Mesendoderm (in vitro differentiated cells): Measurements from ENCODE around the gene MMP23B.

ENCODE experiments used
- DNase-seq: peaks from one replicate; pipeline ENCODE4 v3.0.0; 2013
- H2AK5ac ChIP-seq: 2 replicates; pipeline ENCODE4 v1.6.1; 2013; ENCODE audit warnings: low read length, inconsistent platforms
- H2BK120ac ChIP-seq: 2 replicates; pipeline ENCODE4 v1.6.1; 2013; ENCODE audit warnings: low read depth, mild to moderate bottlenecking, low read length, moderate library complexity, mixed read lengths
- H2BK15ac ChIP-seq: replicated peaks from 2 replicates; pipeline ENCODE4 v1.6.1; 2013; ENCODE audit warnings: low read depth, mild to moderate bottlenecking, moderate library complexity
- H2BK5ac ChIP-seq: 2 replicates; pipeline ENCODE4 v1.6.1; 2013; ENCODE audit warnings: low read length, inconsistent platforms
- H3K18ac ChIP-seq: 2 replicates; pipeline ENCODE4 v1.6.1; 2013; ENCODE audit warnings: mild to moderate bottlenecking, low read length, mixed read lengths
- H3K23ac ChIP-seq: one replicate; pipeline ENCODE4 v1.6.1; 2013; ENCODE audit warnings: low read length
- H3K27ac ChIP-seq: 2 replicates; pipeline ENCODE4 v1.5.1; 2013; ENCODE audit warnings: low read depth, mild to moderate bottlenecking, inconsistent platforms, low read length, moderate library complexity
- H3K27me3 ChIP-seq: 2 replicates; pipeline ENCODE4 v1.6.1; 2013; ENCODE audit warnings: low read length, control low read depth, mild to moderate bottlenecking, inconsistent platforms; ENCODE audit not compliant: insufficient read depth, poor library complexity
- H3K36me3 ChIP-seq: 2 replicates; pipeline ENCODE4 v1.6.1; 2013; ENCODE audit warnings: low read length, inconsistent platforms; ENCODE audit not compliant: control insufficient read depth, insufficient read depth
- H3K4ac ChIP-seq: one replicate; pipeline ENCODE4 v1.6.1; 2013; ENCODE audit warnings: low read depth, mild to moderate bottlenecking, low read length, moderate library complexity
- H3K4me1 ChIP-seq: 2 replicates; pipeline ENCODE4 v1.6.1; 2013; ENCODE audit warnings: low read depth, low read length, inconsistent platforms; ENCODE audit not compliant: control insufficient read depth
- H3K4me2 ChIP-seq: 2 replicates; pipeline ENCODE4 v1.6.1; 2013; ENCODE audit warnings: low read length
- H3K4me3 ChIP-seq: 2 replicates; pipeline ENCODE4 v1.5.1; 2013; ENCODE audit warnings: mild to moderate bottlenecking, low read length
- H3K56ac ChIP-seq: one replicate; pipeline ENCODE4 v1.6.1; 2013; ENCODE audit warnings: low read length
- H3K79me1 ChIP-seq: 2 replicates; pipeline ENCODE4 v1.6.1; 2013; ENCODE audit warnings: low read length, inconsistent platforms
- H3K79me2 ChIP-seq: 2 replicates; pipeline ENCODE4 v1.6.1; 2013; ENCODE audit warnings: mild to moderate bottlenecking, low read length; ENCODE audit not compliant: control insufficient read depth, insufficient read depth
- H3K9ac ChIP-seq: 2 replicates; pipeline ENCODE4 v1.6.1; 2013; ENCODE audit warnings: low read length, inconsistent platforms
- H4K5ac ChIP-seq: one replicate; pipeline ENCODE4 v1.6.1; 2013; ENCODE audit warnings: low read length
- H4K8ac ChIP-seq: one replicate; pipeline ENCODE4 v1.6.1; 2013; ENCODE audit warnings: low read depth, mild to moderate bottlenecking, control low read depth, low read length, moderate library complexity
- WGBS: extraction: QIAGEN DNeasy Blood & Tissue Kit; methylation state at CpG from one replicate; pipeline ENCODE4 v1.1.7; 2013; ENCODE audit warnings: low lambda C conversion rate, missing lambda C conversion rate; ENCODE audit not compliant: insufficient coverage; ENCODE audit errors: extremely low coverage; 5-methylcytosine and 5-hydroxymethylcytosine counted together

MMP23B gene

GRCh38 chr1:1683104-1683905, 51.3 kb downstream of the MMP23B start:
- WGBS, result no CpG with 5 or more reads among the region's 26 CpGs
- no peak overlapping the region for H3K18ac ChIP-seq
- peaks cover 8% of the 10 kb centered on the region for H3K4me1 ChIP-seq
- H3K36me3 ChIP-seq, result no peaks in the 10 kb centered on the region
- DNase-seq, result peak; percentile 41
- H3K4ac ChIP-seq, result no peak overlapping the region
- peak overlapping the region; percentile 24 for H3K9ac ChIP-seq
- peaks cover 19% of the 10 kb centered on the region for H3K79me1 ChIP-seq
- H2BK5ac ChIP-seq, result no peak overlapping the region
- no peak overlapping the region for H4K5ac ChIP-seq
- no peaks in the 10 kb centered on the region for H3K27me3 ChIP-seq
- no peak overlapping the region for H3K23ac ChIP-seq
- no peak overlapping the region for H3K27ac ChIP-seq
- no peak overlapping the region for H2BK15ac ChIP-seq
- H3K56ac ChIP-seq, result peak overlapping the region; percentile 53
- H3K79me2 ChIP-seq, result peaks cover 29% of the 10 kb centered on the region
- no peak overlapping the region for H4K8ac ChIP-seq
- no peak overlapping the region for H3K4me2 ChIP-seq
- H2BK120ac ChIP-seq, result no peak overlapping the region
- H3K4me3 ChIP-seq, result no peak overlapping the region
- H2AK5ac ChIP-seq, result no peak overlapping the region
